GM12874 (cell line): ENCODE results near the gene PLPP2.

Experiments
- TF ChIP-seq, protein P1 (sequence below): IDR thresholded peaks from 2 replicates; pipeline ENCODE4 v1.5.1; 2011; ENCODE audit warnings: low read depth, mild to moderate bottlenecking, control low read depth, low read length, moderate library complexity; ENCODE audit not compliant: insufficient read depth

Gene PLPP2

DNA sequence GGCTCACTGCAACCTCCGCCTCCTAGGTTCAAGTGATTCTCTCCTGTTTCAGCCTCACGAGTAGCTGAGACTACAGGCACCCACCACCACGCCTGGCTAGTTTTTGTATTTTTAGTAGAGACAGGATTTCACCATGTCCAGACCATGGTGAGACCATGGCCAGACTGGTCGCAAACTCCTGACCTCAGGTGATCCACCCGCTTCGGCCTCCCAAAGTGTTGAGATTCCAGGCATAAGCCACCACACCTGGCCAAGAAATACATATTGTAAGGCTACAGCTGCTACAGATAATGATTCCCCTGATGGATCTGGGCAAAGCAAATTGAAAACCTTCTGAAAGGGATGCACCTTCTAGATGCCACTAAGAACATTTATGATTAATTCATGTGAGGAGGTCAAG is 17.8 kb downstream of the PLPP2 start:
- TF ChIP-seq, protein P1, sequence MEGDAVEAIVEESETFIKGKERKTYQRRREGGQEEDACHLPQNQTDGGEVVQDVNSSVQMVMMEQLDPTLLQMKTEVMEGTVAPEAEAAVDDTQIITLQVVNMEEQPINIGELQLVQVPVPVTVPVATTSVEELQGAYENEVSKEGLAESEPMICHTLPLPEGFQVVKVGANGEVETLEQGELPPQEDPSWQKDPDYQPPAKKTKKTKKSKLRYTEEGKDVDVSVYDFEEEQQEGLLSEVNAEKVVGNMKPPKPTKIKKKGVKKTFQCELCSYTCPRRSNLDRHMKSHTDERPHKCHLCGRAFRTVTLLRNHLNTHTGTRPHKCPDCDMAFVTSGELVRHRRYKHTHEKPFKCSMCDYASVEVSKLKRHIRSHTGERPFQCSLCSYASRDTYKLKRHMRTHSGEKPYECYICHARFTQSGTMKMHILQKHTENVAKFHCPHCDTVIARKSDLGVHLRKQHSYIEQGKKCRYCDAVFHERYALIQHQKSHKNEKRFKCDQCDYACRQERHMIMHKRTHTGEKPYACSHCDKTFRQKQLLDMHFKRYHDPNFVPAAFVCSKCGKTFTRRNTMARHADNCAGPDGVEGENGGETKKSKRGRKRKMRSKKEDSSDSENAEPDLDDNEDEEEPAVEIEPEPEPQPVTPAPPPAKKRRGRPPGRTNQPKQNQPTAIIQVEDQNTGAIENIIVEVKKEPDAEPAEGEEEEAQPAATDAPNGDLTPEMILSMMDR, result no peak

GRCh38 chr19:271856-272255 is 19.3 kb downstream of the PLPP2 start:
- TF ChIP-seq, protein P1, result no peak

GRCh38 chr19:269241-269640 is 22.0 kb downstream of the PLPP2 start:
- TF ChIP-seq, protein P1, result no peak

- TF ChIP-seq, protein P1, result no peak
These were observed 29.1 kb downstream of the PLPP2 start for GRCh38 chr19:262125-262524.

- TF ChIP-seq, protein P1, result no peak
These were observed 44.7 kb downstream of the PLPP2 start for GRCh38 chr19:246551-246950.

- TF ChIP-seq, protein P1, result no peak
These were observed 45.7 kb downstream of the PLPP2 start for GRCh38 chr19:245457-245856.
